HG02610 (cell line): ENCODE measurements around the gene SMOC1.

ENCODE experiments used
- ATAC-seq: cut with Tn5 transposase; IDR thresholded peaks from one replicate; pipeline ENCODE4 v1.9.1; 2021; ENCODE audit warnings: mild to moderate bottlenecking, moderate library complexity; ENCODE audit not compliant: unreplicated experiment

SMOC1 gene

DNA sequence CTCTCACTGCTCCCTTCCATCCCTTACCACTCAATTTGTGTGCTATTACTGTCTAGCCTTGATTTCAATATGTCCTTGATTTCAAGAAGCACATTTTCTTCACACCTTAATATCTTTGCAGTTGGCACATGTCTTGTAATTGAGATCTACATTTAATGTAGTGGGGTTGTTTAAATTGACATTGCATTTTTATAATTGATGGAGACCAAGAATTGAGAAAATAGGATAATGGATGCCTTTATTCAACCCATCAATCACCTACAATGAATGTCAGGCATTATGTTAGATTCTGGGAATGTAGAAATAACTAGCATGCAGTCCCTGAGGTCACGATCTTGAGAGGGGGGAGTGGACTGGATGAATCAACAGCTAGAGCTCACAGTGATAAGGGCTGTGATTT is 94.6 kb downstream of the SMOC1 start:
- no peak for ATAC-seq

DNA sequence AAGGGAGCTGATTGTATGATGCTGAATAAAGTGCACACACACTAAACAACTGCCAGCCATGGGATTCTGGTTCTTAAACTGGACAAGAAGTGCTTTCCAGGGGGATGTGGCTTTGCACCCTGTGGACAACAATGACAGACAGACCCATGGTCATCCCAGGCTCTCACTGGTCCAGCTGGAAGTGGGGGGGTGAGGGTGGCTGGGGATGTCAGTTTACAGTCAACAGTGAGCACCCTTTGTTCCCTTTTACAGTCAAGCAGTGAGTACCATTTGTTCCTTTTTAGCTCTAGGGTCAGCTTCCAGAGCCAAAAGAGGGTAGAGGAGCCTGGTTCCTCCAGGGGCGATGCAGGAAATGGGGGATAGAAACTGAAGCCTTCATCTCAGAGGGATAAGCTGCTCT is 100.7 kb downstream of the SMOC1 start:
- ATAC-seq = no peak

DNA sequence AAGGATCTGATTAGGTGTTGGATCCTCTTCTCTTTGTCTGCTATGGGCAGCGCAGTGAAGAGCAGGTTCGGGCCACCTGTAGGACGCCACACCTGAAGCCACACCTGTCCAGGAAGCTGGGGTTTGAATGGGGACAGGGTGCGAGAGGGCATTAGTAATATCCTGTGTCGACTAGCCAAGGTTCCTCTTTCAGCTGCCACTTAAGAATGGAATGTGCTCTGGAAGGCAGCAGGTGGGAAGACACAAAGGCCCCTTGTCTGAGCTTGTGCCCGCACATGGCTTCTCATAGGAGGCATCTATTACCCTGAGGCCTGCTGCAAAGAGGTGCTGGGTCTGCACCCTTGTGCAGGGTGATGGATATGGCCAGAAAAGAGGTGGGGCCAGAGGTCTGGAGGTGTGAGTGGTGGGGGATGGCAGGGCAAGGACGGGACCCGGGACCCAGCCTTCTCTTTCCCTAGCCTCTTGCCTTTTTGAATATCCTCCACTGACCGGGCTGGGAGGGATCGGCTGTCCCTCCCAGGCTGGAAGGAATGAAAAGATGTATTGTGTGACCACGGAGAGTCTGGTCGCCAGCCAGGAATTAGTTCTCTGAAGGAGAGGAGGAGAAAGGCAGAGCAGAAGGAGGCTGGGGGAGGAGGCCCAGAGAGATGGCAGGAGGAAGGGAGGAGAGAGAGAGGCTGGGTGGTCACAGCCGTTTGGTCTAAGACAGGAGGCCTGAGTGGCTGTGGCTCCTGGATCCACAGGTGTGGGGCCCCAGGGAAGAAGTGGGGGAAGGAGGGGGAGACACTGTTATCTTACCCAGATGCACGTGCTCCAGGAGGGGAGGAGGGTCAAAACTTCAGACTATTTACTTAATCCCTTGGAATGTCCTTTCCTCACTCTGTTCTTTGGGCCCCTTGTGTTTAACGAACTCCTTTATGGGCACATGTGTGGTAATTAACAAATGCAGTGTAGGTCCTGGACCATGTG is 101.5 kb downstream of the SMOC1 start:
- ATAC-seq = no peak

DNA sequence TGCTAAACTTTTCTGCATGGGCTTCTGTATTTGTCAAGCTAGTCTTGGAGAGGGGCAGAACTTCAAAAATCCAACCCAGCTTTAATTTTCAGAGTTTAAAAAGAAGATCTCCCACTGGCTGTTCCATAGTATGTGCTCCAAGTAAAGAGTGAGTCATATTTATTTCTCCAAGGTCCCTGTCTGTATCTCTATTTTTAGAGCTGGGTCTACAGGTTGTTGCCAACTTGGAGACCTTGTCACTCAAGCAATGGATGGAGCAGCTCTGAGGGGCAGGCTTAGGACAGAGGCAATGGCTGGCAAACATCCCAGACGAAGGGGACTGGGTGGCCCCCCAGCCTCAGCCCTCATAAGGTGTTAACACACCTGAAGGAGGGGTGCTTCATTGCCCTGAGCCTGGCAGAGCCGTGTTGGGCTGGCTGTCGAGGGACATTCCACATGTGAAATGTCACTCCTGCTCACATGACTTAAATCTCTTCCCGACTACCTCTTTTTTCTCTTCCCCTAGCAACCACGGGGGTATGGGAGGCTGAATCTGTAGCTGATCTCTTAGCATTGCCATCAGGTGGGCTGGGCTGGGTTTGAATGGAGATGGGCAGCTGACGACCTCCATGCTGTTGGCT is 103.1 kb downstream of the SMOC1 start:
- ATAC-seq = no peak

DNA sequence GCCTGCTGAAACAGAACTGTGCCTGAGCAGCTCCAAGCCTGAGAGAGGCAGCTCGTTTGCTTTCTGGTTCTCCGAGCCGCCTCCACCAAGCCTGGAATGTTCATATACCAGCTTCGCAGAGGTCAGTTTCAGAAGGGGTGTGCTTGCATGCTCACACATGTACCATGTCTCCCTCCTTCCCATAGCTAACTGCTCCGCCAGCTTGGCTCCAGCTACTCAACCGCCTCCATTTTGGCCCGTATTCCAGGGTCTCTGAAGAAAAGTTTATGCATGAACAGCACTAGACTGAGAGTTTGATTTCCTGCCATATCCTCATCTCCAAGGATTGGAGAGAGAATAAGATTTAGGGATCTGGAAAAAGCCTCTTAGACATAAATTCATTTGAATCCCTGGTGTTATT is 103.7 kb downstream of the SMOC1 start:
- no peak for ATAC-seq

DNA sequence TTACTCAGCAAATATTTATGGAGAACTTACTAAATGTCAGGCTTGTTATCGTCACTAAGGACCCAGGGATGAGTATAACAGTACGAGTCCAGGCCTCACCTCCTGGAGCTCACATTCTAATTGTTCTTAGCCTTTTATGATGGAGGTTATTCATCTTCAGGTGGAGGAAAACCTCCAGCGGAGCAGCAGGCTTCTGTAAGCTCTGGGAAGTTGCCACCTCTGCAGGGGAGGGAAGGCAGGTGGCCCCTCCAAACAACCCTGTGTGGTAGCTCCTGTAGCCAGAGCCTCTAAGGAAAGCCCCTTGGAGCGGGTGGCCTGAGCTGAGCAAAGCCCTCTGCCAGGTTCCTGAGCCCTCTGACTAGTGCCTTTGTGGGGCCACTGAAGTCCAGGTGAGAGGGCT is 104.1 kb downstream of the SMOC1 start:
- no peak for ATAC-seq

DNA sequence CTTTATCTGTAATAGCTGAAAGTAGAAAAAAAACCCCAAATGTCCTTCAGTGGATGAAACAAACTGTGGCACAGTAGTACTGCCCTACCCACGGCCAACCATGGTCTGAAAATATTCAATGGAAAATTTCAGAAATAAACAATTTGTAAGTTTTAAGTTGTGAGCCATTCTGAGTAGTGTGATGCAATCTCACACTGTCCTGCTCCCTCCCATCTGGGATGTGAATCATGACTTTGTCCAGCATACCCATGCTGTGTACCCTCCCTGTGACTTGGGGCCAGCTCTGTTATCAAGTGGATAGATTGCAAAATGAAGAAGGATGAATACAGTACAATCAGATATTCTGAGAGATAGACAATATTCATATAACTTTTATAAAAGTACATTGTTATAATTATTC is 106.2 kb downstream of the SMOC1 start:
- ATAC-seq = no peak

DNA sequence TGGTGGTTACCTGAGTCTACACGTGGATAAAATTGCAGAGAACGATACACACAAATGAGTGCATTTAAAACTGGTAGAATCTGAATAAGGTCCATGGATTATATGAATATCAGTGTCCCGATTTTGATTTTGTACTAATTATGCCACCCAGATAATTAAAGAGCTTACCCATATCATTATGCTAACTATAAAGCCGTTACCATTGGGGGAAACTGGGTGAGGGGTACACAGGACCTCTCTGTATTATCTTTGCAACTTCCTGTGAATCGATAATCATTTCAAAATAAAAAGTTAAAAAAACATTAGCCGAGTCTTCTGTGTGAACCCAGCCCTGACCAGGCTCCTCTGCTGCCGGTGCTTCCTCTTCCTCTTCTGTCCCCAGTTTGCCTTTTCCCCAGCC is 107.1 kb downstream of the SMOC1 start:
- no peak for ATAC-seq

DNA sequence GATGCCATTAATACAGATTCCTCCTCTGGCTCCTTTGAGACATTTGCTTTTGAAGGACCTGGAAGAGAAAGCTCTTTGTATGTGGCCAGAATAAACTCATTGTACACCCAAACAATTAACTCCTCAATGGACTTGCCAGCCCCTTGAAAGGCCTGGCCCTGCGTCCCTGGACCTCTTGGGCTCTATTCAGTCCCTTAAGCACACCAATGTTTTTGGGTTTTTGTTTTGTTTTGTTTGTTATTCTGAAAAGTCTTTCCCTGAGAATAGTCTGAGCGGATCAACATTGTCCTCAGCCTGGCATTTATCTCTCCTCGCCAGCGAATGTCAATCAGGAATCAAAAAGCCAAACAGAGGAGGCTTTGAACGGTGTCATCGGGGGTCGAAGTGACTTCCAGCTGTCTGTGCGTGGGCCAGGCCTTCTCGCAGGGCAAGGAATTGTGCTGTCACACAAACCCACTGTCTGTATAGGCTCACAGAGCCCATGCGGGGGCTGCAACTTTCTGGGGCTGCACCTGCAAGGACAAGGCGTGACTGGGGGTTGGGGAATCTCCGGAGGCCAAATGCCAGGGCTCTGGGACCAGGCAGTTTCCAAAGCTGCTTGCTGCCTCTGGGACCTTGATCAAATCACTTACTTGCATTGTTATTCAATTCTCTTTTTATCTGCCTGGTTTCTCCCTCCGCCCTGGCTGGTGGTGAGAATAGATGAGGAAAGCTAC is 108.3 kb downstream of the SMOC1 start:
- ATAC-seq = no peak

DNA sequence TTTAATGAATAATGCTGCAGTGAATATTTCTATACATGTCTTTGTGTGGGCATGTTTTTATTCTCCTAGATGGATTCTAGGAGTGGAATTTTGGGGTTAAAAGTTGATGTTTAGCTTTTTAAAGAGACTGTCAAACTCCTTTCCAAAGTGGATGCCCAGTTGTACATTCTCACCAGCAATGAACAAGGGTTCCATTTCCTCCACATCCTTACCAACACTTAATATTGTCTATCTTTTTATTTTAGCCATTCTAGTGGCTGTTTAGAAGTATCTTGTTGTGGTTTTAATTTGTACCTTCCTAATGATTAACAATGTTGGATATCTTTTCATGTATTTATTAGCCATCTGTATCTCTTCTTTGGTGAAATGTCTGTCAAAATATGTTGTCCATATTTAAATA is 109.8 kb downstream of the SMOC1 start:
- ATAC-seq = no peak

DNA sequence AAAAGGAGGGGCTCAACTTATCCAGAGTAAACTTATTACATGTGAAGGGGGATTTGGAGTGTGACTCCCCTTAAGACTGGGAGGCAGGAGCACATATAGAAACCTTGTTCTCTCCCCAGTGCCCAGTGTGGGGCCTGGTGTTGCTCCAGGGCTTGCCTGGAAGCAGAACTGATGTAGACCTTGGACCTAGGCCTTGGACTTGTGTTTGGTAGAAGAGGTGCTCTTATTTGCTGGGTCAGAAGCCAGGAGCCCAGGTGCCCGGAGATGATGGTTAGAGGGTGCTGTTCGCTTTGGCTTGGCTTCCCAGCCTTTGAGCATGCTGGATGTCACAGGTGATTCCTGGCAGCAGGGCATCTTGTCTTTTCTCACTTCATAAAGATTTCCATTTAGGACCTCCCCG is 110.4 kb downstream of the SMOC1 start:
- ATAC-seq = no peak

DNA sequence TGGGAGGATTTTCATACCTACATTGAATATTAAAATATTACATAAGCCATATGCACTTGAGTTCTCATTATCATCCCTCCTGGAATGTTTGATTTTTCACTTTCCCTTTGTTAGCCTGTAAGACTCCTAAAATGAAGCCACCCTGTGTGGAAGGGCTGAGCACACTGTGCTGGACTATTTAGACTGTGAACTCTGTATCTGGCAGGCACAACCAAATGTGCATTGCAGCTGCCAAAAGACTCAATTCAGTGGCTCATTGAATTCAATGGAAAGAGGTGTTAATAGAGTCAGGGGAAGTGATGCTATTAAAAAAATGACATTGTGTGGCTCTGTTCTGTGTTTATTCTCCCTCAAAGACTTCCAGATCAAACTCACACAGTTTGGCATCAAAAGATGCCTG is 111.1 kb downstream of the SMOC1 start:
- no peak for ATAC-seq

DNA sequence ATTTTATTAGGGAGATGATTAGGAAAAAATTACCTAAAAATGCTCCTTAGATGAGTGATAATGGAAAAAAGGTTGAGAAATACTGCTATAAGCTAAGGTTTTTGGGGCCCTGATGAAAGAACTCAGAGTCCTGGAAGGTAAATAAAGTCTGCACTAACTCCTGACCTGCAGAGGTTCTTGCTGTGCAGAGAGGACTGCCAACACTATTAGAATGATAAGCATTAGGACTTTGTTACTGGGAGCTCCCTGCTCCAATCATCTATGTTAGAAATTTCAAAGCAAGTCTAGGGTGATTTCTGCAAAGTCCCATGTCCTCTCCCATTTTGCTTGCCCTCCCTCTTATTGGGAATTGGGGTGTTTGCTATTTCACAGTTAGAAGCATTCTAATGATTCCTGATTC is 112.2 kb downstream of the SMOC1 start:
- ATAC-seq = no peak

DNA sequence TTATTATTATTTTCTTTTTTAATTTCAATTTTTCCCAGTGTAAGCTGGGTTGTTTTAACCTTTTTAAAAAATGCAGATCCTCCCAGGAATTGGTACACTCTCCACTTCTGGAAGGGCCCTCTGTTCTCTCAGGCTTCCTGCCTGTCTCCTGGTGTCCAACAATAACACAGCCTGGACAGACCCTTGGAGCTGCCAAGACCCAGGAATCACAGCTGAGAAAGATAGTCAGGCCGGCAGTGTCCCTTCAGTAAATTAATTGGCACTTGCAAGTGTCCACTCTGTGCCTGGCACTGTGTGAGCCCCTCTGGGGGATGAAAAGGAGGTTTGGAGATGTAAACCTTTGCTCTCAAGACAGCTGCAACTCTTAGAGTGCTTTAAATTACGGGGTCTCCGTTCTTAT is 113.3 kb downstream of the SMOC1 start:
- no peak for ATAC-seq

DNA sequence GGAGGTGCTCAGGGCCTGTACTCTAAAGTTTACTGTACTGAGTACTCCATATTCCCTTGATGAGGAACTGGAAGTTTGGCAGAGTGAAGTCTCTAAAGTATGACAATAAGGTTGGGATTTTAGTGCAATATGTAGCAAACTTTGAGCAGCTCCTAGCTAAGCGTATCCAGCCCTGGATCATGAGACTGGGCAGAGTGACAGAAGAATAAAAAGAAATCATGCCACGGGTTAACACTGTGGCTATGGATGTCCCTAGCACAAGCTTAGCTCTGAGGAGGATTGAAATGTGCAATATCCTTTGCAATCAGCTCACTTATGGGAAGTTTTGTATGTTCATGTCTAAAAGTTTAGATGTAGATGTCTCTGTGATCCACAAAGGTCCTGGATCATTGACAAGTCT is 114.1 kb downstream of the SMOC1 start:
- ATAC-seq = no peak

DNA sequence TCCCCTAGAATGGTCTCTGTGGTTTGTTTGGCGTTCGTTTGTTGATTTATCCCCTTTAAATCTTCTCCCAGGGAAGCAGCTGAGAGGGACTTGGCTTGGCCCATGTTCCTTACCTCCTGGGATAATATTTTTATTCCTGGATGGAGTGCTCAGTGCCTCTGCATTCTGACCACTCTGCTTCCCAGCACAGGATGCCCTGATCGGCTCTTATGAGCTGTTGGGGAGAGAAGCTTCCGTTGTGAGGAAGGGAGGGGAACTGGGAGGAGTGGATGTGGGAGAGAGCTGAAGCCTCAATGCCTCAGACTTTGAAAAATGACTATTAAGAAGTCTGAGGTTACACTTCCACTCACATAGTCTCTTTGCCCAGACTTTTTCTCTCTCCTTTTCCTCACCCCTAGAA is 114.8 kb downstream of the SMOC1 start:
- ATAC-seq = no peak

DNA sequence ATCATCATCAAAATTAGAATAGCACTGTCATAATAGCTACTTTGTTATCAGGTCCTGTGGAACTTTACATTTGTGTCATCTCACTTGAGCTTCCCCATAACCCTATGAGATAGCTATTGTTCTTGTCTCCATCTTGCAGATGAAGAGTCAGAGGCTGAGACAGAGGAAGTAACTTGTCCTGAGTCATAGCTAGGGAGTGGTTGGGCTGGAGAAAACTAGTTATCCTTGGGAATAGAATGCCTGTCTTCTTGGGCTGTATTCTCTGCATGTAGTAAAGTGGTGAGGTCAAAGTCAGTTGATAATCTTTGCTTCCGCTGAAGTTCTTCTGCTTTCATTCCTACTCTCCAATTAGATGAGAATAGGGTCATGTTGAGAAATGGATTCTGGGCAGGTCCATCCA is 117.0 kb downstream of the SMOC1 start:
- ATAC-seq = no peak

DNA sequence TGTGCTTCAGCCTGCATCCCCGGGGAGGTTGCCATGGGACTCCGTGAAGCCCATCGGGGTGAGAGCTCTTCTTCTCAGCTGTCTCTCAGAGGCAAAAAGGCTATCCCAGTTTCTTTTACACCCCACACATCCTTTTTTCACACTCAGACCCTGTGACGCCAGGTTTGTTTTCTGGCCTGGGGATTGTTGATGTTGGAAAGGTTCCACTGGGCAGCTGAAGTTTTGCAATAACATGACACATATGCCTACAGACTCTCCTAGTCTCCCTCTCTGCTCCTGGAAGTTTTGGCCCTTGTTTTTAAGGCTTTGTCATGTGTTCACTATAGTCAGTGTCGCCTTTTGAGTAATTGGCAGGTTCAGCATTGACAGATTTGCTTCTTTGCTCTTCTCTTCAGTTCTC is 118.6 kb downstream of the SMOC1 start:
- no peak for ATAC-seq

DNA sequence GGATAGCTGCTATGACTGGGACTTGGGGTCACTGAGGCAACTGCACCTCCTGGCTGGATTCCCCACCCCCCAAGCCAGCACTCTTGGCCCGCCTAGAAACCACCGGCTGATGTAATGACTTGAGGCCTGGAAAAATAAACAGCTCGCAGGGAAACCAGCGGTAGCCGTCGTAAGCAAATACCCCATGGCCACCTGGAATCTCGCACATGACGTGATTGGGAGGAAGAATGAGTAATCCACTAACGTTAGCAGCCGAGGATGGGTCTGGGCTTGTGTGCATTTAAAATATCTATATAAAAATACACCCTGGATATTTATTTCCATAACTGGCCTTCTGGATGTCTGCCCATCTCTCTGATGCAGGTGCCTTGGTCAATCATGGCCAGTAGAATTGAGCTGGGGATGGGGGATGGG is 120.1 kb downstream of the SMOC1 start:
- ATAC-seq = no peak

DNA sequence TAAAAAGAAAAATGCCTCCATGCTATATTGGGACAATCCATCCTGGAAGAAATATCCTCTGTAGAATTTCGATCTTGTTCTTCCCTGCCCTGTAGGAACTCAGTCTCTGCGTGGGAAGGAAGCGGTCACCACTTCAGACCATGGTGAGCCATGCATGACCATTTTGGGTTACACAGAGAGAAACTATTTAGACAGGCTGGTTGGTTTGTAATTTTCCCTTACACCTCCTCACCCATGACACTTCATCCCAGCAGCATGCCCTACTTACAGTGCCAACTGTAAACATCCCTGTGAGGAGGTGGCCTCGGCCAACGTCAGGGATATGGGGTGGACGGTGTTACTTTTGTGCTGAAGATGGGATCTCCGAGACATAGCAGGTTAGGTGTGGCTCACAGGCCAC is 121.4 kb downstream of the SMOC1 start:
- ATAC-seq = no peak

DNA sequence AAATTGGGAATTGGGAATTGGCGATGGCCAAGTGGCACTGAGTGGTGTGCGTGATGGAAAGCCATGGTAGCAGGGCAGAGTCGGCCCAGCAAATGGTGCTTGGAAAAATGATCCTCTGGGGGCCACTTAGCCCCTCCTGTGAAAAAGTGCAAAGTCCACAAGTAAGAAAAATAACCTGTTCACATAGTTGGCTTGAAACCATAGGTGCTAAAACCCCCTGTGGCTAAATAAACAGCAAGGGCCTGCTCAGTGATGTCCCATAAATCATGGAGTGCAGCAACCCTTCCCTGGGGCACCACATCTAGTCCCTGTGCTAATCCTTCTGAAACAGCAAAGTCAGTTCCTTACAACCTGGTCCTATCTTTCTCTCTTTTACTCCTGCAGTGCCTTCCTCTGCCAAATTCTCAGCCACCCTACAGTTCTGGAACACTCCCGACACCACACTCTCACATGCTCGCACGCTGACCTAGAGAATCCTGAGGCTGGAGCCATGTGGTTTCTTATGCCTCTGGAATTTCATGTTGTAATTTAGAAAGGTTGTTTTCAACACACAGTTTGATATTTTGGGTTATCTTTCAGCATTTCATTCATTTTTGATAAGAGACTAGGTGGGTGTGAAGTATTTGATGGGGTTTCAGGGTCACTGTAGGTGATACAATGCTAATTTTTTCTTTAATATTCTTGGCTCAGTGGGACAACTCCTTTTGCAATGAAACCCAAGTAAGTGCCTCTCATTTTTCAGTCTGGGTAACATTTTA is 123.6 kb downstream of the SMOC1 start:
- ATAC-seq = no peak
